ENCODE results near the gene AHDC1.
A peak's percentile ranks its signal among the peaks of the same experiment; 100 is the strongest.
"Not testable (repeated sequence)": the region's sequence is repeated elsewhere in the genome, so short reads cannot be mapped to it uniquely, and the experiment has no call there.

AHDC1 gene

GRCh38 chr1:27603681-27604578 lies at the start of gene AHDC1:
Gene AHDC1 (minus strand): TSS chr1:27604144. CDS start chr1:27552115, 52,029 bp downstream.
- peak; percentile 85 for DNase-seq

- no peak for DNase-seq
These were observed 48.3 kb upstream of the AHDC1 start for GRCh38 chr1:27652111-27652864.

GRCh38 chr1:27650539-27651175 lies 46.7 kb upstream of the AHDC1 start:
- DNase-seq, result no peak

GRCh38 chr1:27650171-27650538 lies 46.2 kb upstream of the AHDC1 start:
- no peak for DNase-seq

- no peak for DNase-seq
These were observed 45.3 kb upstream of the AHDC1 start for GRCh38 chr1:27649306-27649635.

- DNase-seq, result no peak
These were observed 44.8 kb upstream of the AHDC1 start for GRCh38 chr1:27648602-27649305.

GRCh38 chr1:27647328-27647727 lies 43.4 kb upstream of the AHDC1 start:
- no peak for DNase-seq

- DNase-seq, result no peak
These were observed 42.7 kb upstream of the AHDC1 start for GRCh38 chr1:27646676-27647075.

GRCh38 chr1:27645071-27645415 lies 41.1 kb upstream of the AHDC1 start:
- no peak for DNase-seq

- no peak for DNase-seq
These were observed 40.6 kb upstream of the AHDC1 start for GRCh38 chr1:27644369-27645070.

GRCh38 chr1:27643600-27644368 lies 39.8 kb upstream of the AHDC1 start:
- DNase-seq, result peak; percentile 26

GRCh38 chr1:27640514-27640913 lies 36.6 kb upstream of the AHDC1 start:
- not testable (repeated sequence) for DNase-seq

- DNase-seq, result no peak
These were observed 34.9 kb upstream of the AHDC1 start for GRCh38 chr1:27638805-27639204.

GRCh38 chr1:27638047-27638734 lies 34.2 kb upstream of the AHDC1 start:
- DNase-seq, result no peak

- DNase-seq, result no peak
These were observed 31.6 kb upstream of the AHDC1 start for GRCh38 chr1:27635396-27636142.

GRCh38 chr1:27634985-27635367 lies 31.0 kb upstream of the AHDC1 start, which contains the start of gene FGR:
Gene FGR (minus strand): TSS chr1:27635185. CDS start chr1:27623916, 11,269 bp downstream.
- no peak for DNase-seq

GRCh38 chr1:27634177-27634984 lies 30.4 kb upstream of the AHDC1 start:
- no peak for DNase-seq

- no peak for DNase-seq
These were observed 29.8 kb upstream of the AHDC1 start for GRCh38 chr1:27633640-27634176.

GRCh38 chr1:27633298-27633610 lies 29.3 kb upstream of the AHDC1 start:
- DNase-seq, result no peak
